ENCODE results near the gene ZNF451.
A peak's percentile ranks its signal among the peaks of the same experiment; 100 is the strongest.

The ZNF451 gene

DNA sequence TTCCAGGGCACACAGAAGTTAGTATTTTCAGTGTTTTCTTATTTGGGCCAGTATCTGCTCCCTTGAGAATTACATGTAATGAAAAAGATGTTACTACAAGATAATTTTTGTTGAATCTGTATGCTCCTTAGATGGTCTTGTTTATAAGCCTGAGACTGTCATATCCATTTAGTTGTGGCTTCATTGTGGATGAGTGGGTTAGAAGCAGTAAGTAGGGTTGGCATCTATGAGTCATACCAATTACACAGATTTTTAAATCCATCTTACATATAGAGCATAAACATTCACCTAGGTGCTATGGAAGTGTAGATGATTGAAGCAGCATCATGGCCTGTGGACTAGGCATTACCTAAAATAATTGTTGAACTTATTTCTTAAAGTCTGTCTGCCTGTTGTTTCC is 68.7 kb downstream of the ZNF451 start:
- DNase-seq, result no peak

DNA sequence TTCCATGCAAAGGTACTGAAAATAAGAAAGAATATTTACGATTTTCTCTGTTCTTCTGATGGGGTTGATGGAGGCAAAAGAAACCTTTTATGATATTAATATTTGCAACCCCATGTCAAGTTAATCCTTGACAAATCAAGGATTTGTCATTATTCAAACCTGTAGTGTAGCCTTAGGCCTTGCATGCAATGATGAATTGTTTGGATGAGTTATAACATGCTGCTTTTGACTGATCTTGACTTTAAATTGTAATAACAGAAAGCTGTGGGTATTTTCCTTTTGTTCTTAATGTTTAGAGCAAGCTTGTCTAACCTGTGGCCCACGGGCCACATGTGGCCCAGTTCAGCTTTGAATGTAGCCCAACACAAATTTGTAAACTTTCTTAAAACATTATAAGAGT is 69.1 kb downstream of the ZNF451 start:
- no peak for DNase-seq

DNA sequence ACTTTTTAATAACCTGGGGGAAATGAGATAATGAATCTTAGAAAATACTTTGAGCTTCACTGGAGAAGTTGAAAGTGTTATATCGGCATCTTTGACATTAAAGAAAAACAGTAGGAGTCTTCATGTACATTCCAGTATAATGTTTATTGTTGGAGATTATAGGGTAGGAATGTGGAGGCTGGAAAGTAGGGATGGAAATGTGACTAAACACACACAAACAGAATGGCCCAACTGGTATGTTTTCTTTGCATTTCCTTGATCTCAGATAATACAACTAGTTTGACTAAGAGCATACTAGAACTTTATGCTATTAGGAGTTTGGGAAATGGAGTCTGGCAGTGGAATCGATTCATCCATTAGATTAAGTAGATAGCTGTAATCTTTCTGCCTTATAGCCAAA is 72.0 kb downstream of the ZNF451 start:
- DNase-seq, result no peak

DNA sequence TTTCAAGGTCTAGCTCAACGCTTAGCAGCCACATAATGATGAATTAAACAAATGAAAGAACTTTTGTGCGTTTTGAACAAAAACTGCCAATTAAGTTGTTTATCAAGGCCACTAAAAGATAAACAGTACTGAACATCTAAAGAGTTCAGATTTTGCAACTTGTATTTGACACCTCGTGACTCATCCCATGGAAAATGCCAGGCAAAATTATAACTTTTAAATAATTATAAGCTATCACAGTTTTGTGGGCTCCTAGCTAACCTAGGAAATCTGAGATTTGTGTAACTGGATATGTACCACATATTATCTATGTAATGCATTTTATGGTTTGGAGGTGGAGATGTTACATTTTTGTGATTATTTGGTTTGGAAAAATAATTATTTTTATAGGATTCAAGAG is 72.5 kb downstream of the ZNF451 start:
- DNase-seq, result no peak

DNA sequence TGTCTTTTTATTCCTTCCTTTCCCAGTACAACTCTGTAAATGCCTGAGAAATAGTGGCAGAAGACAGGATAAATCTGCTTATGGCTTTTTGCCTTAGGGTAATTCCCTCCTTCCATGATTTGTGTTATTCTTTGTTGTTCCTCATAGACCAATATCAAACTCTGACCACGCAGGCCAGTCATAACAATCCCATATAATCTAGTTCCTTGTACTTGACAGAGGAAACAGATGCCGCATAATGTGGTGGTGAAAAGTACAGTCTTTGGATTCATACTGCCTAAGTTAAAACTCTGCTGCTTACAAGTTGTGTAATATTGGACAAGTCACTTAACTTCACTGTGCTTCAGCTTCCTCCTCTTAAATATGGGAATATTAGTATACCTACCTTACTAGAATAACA is 74.0 kb downstream of the ZNF451 start:
- DNase-seq, result no peak

DNA sequence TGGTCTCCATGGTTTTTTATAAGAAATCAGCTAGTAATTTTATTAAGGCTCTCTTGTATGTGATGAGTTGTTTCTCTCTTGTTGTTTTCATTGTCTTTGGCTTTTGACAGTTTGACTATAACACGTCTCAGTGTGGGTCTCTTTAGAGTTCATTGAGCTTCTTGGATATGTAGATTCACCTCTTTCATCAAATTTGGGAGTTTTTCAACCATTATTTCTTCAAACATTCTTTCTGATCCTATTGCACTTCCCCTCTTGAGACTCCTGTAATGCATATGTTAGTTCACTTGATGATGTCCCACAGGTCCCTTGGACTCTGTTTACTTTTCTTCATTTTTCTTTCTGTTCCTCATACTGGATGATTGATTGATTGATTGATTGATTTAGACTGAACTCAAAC is 75.1 kb downstream of the ZNF451 start:
- DNase-seq, result no peak

DNA sequence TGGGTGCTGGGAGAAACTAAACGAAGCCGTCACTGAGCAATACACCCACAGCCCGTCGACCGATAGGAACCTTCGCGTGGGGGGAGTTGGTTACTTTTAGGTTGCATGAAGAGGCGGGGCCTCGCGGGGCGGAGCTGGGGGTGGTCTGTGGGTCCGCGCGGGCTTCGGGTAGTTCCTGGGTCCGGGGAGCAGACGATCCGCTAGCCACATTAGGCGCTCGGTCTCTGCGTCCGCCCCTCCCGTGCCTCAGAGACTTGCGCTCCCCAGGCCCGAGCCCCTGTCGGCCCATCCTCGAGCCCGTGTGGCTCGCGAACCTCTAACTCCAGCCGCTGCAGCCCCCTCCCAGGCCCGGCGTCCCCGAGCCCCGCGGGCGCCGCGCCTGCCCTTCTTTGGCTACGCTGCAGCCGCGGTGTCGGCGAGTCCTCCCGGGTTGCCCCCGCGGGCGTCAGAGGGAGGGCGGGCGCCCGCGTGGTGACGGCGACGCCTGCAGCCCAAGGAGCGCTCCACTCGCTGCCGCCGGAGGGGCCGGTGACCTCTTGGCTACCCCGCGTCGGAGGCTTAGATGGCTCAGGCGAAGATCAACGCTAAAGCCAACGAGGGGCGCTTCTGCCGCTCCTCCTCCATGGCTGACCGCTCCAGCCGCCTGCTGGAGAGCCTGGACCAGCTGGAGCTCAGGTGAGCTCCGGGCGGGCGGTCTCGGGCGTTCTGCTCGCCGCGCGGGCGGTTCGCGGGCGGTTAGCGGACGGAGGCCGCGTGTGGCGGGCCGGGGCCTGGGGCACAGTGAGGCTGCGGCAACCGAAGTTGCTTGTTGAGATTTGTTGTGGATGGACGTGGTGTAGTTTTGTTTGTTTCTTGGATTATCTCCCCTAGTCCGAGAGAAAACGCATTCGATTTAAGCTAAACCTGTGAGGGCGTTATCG is 82.4 kb downstream of the ZNF451 start, which contains the start of gene BAG2:
Gene BAG2, plus strand, starts transcription at position 191 of the 920 bp plus-strand sequence. Its CDS starts 372 bp downstream, at position 563.
- DNase-seq, result peak in 55 of 56 donors; percentile 6 to 85 (median 71)

DNA sequence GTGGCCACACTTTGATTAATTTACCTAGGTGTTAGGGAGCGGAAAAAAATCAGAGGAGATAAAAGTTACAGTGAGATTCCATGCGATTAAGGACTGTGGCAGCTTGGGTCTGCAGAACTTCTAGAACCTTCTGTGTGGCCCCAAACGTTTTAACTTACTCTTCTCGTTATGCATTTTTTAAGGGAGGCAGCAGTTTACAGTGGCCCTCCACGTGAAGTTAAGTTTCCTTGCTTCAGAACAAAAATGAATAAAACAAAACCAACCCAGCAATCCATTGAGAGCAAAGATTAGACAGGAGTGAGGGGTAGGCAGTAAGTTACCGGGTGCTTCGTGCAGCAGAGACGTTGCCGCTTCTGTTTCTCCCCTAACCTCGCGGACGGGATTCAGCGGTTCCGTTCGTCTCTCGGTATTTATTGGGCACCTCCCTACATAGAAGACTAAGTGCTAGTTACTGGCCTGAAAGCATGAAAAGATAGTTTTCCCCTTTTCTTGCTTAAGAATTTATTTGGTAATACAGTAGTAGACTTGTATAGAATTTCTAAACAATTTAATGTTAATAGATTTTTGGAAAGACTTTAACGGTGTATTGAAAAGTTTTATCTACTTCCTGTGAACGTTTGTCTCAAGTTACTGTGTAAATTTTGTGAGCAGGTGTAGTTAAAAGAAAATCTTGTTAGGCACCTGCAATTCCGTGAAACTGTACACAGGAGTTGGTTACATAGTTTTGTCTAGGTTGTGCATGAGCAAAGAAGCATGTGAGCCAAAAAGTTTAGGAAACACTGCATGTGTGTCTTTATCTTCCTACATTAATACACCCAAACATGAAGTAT is 83.3 kb downstream of the ZNF451 start:
- DNase-seq, result peak in 14 of 56 donors; percentile 1 to 56 (median 16)

DNA sequence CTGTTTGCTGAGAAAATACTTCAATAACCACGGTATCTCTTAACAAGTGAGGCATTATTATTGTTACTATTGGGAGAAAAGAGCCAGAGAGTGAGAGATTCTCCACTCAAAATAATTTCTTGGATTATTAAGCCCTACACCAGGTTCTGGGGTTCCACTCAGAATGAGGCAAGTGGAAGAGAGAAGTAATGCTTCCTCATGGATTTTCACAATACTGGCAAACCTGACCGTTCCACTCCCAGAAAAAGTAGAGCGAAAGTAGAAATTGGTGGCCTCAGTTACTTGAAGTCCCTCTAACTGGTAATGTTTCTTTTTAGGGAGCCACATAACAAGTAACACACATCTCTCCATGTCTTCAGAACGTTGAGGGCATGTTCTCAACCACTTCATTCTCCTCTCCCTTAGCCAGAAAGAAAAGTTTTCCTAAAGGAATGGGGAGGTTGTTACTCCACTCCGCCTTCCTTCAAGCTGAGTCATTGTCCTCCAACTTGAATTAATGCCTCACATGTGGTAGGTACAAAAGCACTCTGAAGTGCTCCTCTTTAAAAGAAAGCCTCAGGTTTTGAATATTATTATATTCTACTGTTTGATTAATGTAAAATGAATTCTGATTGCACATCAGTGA is 84.0 kb downstream of the ZNF451 start:
- DNase-seq, result no peak

DNA sequence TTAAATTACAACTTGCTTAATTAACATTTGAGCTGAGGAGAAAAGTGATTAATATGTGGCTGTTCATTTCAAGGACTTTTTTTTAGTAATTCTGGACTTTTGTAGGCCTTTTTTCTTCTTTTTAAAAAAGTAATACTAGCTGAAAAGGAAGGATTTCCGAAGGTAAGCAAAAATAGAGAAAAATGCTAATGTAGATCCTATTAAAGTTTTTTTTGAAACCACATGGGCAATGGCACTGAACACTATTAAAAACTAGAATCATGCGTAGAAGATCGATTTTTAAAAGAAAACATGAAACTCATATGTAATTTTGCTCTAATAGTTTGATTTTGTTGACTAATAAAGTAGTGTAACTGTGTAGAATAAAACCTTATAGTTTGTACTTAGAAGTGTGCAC is 84.5 kb downstream of the ZNF451 start:
- DNase-seq, result no peak

DNA sequence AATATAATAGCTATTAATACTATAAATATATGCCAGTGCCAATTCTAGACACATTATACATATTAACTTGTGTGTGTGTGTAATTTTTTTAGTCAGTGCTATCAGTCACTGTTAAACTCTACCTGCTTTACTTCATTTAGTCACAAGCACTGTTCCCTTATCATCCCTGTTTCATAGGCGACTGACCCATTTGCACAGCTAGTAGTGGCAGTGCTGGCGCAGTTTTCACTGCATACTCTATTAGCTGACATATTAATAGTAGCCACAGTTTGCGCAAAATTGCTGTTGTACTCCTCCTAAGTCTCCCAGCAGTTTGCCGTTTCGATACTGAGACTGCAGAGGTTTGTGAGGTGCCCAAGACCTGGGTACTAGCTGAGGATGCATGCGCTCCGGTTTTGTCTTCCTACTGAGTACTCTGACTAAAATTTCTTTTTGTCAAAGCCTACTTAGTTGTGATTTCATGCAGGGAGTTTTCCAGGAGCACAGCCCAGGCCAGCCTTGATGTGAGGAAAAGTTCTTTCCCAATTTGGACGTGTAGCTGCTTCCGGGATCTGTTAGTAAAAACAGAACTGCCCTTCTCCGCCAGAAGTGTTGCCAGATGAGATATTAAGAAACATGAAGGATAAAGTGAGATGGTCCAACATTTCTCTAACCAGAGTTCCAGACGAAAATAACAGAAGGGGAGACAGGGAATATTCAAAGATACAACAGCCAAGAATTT is 87.7 kb downstream of the ZNF451 start:
- no peak for DNase-seq

DNA sequence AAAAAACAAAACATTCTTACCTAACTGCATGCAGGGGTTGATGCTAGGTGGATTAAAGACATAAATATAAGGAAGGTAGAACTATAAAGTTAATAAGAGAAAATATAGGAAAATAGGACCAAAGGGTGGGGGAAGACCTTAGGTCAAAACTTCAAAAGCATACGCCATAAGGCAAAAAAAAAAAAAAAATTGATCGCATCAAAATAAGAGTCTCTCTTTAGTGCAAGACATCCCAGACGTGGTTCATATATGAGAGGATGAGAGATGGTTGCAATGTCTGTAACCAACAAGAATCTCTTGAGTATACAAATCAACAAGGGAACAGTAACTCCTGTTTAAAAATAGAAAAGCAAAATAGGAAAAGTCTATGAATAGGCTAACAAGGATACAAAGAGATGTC is 90.6 kb downstream of the ZNF451 start:
- DNase-seq, result no peak

DNA sequence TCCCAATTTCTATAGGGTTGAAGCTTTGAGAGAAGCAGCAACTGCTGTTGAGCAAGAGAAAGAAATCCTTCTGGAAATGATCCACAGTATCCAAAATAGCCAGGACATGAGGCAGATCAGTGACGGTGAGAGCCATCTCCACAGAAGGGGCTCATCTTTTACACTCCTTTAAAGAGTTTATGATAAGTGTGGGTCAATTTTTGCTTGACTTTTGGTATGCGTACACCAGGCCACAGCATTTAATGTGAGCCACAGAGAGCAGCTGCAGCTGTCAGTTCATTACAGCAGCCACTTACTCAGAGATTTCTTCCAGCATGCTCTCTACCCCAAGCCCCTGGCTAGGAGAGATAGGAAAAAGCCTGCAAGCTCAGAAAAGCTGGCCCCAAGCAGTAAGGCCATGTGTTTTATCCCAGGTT is 92.0 kb downstream of the ZNF451 start:
- DNase-seq, result no peak

DNA sequence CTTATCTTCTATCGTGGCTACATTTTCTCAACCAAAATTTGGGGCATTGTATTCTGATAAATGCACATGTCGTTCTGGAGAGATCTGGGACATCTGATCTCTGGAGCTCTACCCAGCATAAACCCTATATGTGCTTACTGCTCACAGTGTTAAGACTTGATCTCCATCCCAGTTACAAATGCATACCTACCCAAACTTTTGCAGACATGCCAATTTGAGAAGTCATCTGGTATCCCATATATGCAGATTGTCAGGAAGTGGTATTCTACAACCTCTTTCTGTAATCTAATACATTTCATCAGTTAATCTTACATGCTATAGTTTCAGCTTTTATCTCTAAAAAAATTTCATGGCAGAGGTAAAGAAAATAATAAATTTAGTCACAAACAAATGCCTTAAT is 93.3 kb downstream of the ZNF451 start:
- DNase-seq, result no peak

DNA sequence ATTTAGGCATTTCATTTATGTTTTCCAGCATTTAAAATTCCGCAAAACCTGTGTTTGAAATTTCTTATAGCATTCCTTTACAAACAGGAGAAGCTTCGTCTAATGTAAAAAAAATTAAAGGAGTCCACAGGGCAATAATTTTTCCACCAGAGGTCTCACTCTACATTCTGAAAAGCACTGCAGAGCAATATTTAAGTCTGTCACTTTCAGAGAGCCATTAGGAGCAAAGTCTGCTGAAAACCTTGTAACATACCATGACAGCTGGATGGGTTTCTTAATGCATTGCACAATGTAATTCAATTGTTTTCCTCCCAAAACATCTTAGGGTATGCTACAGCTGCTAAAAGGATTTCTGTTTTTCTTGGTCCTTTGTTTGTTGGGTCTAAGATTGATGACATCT is 100.2 kb downstream of the ZNF451 start:
- no peak for DNase-seq

DNA sequence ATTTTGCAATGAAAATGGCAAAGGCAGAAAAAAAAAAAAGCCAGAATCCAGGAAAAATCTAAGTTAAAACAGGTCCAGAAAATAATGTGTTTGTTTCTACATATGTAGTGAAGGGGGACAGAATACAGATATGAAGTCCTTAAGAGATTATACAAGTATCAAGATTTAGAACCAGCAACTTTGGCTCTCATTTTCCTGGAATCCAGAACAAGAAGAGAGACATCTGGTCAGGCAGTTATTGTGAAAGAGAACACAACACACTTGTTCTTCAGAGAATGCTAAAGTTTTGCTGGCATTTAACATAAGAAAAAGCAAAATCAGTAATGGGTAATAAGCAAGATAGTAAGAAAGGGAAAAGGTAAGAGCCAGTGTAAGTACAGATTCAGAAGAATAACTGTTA is 103.2 kb downstream of the ZNF451 start:
- DNase-seq, result no peak

DNA sequence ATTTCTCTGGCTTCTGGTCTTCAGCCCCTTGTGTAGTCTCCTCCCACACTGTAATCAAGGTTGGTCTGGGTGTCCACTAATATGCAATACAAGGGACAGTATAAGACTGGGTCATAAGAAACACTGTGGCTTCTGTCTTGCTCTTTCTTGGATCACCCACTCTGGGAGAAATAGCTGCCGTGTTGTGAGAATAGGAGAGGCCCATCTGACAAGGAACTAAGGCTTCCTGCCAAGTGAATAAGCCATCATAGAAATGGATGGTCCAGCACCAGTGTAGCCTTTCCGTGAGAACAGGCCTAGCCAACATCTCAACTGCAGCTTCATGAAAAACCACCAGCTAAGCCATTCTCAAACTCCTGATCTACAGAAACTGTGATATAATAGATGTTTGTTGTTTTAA is 105.5 kb downstream of the ZNF451 start:
- no peak for DNase-seq

DNA sequence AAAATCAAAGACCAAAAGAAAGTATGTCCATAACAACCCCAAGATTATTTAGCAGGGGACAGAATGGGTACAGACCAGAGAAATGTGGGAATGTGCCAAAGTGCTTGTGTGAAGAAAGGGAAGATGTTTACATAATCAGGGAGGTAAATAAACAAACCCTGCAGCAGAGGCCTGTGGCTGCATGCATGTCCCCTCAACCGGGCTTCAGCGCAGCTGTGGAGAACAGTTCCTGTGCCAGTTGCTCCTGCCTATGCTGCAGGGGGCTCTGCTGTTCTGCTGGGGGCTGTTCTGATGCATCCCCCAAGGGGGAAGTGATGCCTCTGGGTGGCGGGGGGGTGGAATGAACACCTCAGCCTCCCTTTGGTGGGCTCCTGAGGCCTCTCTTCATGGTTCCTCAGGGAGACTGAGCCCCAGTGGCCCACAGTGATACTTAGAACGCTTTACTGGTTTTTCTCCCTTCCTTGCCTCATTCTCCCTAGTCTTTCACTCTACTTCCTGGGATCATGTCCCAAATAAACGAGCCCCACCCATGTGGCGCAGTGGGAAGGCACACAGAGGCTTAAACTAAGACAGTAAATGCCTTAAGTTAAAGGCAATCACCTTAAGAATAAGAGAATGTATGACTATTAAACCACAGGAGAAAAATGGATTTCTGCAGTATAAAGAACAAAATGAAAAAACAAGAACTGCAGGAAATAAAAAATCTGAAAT is 109.1 kb downstream of the ZNF451 start:
- DNase-seq, result no peak

DNA sequence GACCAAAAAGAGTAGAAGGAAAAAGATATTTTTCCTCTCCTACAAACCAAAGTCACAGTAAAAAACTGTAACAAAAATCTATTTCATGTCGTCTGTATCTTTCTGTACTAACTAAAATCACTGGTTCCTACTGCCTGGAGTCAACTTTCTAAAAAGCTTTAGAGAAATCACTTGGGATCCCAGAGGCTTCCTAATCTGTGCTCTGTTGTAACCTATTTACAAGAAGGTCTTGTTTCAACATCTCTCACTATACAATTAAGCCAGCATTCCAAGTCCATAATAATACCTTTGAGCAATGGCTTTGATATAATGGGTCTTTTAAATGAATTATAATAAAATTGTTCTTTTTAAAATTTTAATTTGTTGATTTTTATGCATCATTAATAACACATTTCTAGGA is 111.7 kb downstream of the ZNF451 start:
- no peak for DNase-seq

DNA sequence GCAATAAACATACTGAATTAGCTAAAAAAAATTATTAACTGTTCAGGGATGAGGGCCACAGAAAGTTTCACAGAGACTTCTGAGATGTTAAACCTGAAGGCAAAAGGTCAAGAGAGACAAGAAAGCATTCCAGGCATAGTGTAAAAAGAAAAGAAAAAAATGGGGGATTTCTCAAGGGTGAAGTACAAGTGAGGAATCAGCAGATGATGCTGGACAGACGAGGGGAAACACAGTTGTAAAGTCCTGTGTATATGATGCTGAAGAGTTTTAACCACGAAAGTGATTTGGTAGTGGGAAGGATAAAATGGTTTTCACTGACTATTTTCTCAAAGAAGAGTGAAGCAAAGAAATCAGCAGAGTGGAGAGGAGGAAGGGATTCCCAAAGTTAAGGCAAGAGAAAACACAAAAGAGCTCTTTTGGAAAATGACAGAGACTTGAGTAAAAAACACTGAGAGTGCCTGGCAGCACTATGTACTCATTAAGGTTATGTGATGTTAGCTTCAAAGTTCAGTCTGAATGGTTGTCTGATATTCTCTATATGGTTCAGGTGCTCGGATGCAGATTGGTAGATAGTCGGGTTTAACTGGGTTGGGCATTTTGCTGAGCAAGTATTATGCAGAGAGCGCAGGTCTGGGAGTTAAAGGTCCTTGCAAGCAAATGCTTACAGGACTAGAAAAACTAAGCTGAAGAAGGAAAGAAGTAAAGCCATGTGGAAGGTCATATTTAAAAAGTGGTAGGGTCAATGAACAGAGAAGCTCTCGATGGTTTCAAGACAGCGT is 115.8 kb downstream of the ZNF451 start:
- no peak for DNase-seq
